ENCODE data around the gene TNFRSF19. TPM values are rescaled to one million over a fixed set of nuclear protein-coding genes. Genes with fewer than 3 reads are reported as not detected.

TNFRSF19 gene
- total and polyA plus RNA-seq, 8 donors, result 1.5 to 14.1 (median 3.0) TPM

- no peaks in the 10 kb centered on the region for H3K36me3 ChIP-seq
- DNase-seq, result no peak
- H3K9me3 ChIP-seq, result no peaks in the 10 kb centered on the region
- no peak for TF ChIP-seq CTCF (IDR thresholded peaks at IDR 0.05)
- no peak for FAIRE-seq
- peaks cover 0 to 9% (median 0%) of the 10 kb centered on the region in 4 donors for H3K27me3 ChIP-seq
- H3K27ac ChIP-seq, result no peak overlapping the region
- peaks cover 0 to 3% (median 0%) of the 10 kb centered on the region in 3 donors for H3K4me1 ChIP-seq
- H3K4me3 ChIP-seq, result no peak overlapping the region
- no peak for ATAC-seq
- intact Hi-C loops (cut with DNase I), result no loop called here
- WGBS, 2 donors, result 54 to 74% methylated on average over 1 of the region's 1 CpG
Measured at GRCh38 chr13:23575632-23576031, 5.4 kb downstream of the TNFRSF19 start.

- H3K9me3 ChIP-seq, result no peaks in the 10 kb centered on the region
- peak overlapping the region; percentile 72 to 90 (median 84) for H3K4me3 ChIP-seq
- intact Hi-C loops (cut with DNase I), result no loop called here
- H3K27ac ChIP-seq, result peak overlapping the region; percentile 82 to 94 (median 90)
- H3K27me3 ChIP-seq, result no peaks in the 10 kb centered on the region
- peak; percentile 79 to 90 (median 84) for ATAC-seq
- H3K36me3 ChIP-seq, result no peaks in the 10 kb centered on the region
- peak; percentile 81 to 95 (median 86) for DNase-seq
- FAIRE-seq, result no peak
- H3K4me1 ChIP-seq, result no peaks in the 10 kb centered on the region
- 5 to 6% methylated on average over 42 of the region's 42 CpGs for WGBS, 2 donors
- peak; percentile 29 to 65 (median 50) for TF ChIP-seq CTCF (IDR thresholded peaks at IDR 0.05)
Measured at GRCh38 chr13:23578411-23579071, 8.3 kb downstream of the TNFRSF19 start.

GRCh38 chr13:23579072-23579895, 9.1 kb downstream of the TNFRSF19 start:
- Histone ChIP-seq H3K27me3 (no peaks in the 10 kb centered on the region), H3K4me1 (no peaks in the 10 kb centered on the region), H3K36me3 (no peaks in the 10 kb centered on the region), H3K4me3 (peak overlapping the region; percentile 72 to 90 (median 84)), H3K27ac (peak overlapping the region; percentile 82 to 94 (median 90)), H3K9me3 (no peaks in the 10 kb centered on the region)
- DNase-seq (peak; percentile 89 to 99 (median 96)), ATAC-seq (peak; percentile 97 to 100 (median 98)), FAIRE-seq (no peak)
- TF ChIP-seq CTCF (IDR thresholded peaks at IDR 0.05), result no peak
- intact Hi-C loops (cut with DNase I), result no loop called here
- WGBS, 2 donors, result 0 to 1% methylated on average over 59 to 82 of the region's 82 CpGs

- no peak for TF ChIP-seq CTCF (IDR thresholded peaks at IDR 0.05)
- DNase-seq (no peak), FAIRE-seq (no peak), ATAC-seq (no peak)
- 4 to 5% methylated on average over 22 of the region's 22 CpGs for WGBS, 2 donors
- Histone ChIP-seq H3K27me3 (no peaks in the 10 kb centered on the region), H3K4me1 (no peaks in the 10 kb centered on the region), H3K36me3 (no peaks in the 10 kb centered on the region), H3K9me3 (no peaks in the 10 kb centered on the region), H3K27ac (peak overlapping the region; percentile 82 to 94 (median 90)), H3K4me3 (peak overlapping the region; percentile 72 to 90 (median 84))
- intact Hi-C loops (cut with DNase I), result no loop called here
Measured at GRCh38 chr13:23579896-23580683, 9.9 kb downstream of the TNFRSF19 start.
